ENCODE data around the gene KCNN2. TPM values are rescaled to one million over a fixed set of nuclear protein-coding genes. Genes with fewer than 3 reads are reported as not detected.

KCNN2 gene
- total RNA-seq, 1 experiment from 2014 or later = 0.27 TPM

DNA sequence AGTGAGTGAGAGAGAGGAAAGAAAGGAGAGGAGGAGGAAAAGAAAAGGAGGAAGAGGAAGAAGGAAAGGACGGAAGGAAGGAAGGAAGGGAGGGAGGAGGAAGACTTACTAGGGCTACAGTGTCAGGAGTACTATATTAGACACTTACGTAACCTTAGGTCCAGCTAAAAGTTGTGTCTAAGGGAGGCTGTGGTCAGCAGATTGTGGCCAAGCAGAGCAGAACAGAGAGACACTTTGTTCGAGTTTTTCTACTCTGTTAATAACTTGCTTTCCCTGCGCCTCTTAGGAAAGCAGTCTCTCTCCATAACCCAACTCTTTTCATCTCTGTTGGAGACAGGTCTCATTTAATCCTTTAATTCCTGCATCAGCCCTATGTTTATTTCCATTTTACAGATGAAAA is 138.9 kb downstream of the KCNN2 start:
- POLR2A ChIA-PET = no interaction called here
- H3K4me3 Mint-ChIP-seq (ENCODE audit: unreplicated experiment) = no peak overlapping the region
- TF ChIP-seq, protein P1, sequence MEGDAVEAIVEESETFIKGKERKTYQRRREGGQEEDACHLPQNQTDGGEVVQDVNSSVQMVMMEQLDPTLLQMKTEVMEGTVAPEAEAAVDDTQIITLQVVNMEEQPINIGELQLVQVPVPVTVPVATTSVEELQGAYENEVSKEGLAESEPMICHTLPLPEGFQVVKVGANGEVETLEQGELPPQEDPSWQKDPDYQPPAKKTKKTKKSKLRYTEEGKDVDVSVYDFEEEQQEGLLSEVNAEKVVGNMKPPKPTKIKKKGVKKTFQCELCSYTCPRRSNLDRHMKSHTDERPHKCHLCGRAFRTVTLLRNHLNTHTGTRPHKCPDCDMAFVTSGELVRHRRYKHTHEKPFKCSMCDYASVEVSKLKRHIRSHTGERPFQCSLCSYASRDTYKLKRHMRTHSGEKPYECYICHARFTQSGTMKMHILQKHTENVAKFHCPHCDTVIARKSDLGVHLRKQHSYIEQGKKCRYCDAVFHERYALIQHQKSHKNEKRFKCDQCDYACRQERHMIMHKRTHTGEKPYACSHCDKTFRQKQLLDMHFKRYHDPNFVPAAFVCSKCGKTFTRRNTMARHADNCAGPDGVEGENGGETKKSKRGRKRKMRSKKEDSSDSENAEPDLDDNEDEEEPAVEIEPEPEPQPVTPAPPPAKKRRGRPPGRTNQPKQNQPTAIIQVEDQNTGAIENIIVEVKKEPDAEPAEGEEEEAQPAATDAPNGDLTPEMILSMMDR (IDR thresholded peaks at IDR 0.05; ENCODE audit: insufficient read depth in 1 of 2, low read depth in 1 of 2, low read length in 1 of 2, severe bottlenecking in 1 of 2, unreplicated experiment in 1 of 2) = no peak
- no TSS peak for BruUV-seq (replicated peaks)
- H3K27me3 Mint-ChIP-seq (ENCODE audit: insufficient read depth, unreplicated experiment) = peaks cover 2% of the 10 kb centered on the region
- no peaks in the 10 kb centered on the region for H3K27me3 ChIP-seq (replicated peaks; ENCODE audit: control insufficient read depth, insufficient read depth, low read length)
- no peaks in the 10 kb centered on the region for H3K4me1 Mint-ChIP-seq (ENCODE audit: low read depth, unreplicated experiment)
- no peak overlapping the region for H3K27ac Mint-ChIP-seq (ENCODE audit: unreplicated experiment)
- H3K4me1 ChIP-seq = no peaks in the 10 kb centered on the region
- CTCF ChIA-PET = no interaction called here
- no peak overlapping the region for H3K4me3 ChIP-seq (ENCODE audit: low read depth, low read length)
- intact Hi-C loops (cut with micrococcal nuclease; ENCODE audit: unreplicated experiment) = no loop called here
- no peaks in the 10 kb centered on the region; the same call in 1 of the 2 replicates for H3K9me3 ChIP-seq
- H3K9me3 Mint-ChIP-seq (ENCODE audit: unreplicated experiment) = no peaks in the 10 kb centered on the region
- no peaks in the 10 kb centered on the region for H3K36me3 ChIP-seq (ENCODE audit: control insufficient read depth, insufficient read depth, low read length)
- no peak for DNase-seq
- no peaks in the 10 kb centered on the region for H3K36me3 Mint-ChIP-seq (ENCODE audit: insufficient read depth, unreplicated experiment)

DNA sequence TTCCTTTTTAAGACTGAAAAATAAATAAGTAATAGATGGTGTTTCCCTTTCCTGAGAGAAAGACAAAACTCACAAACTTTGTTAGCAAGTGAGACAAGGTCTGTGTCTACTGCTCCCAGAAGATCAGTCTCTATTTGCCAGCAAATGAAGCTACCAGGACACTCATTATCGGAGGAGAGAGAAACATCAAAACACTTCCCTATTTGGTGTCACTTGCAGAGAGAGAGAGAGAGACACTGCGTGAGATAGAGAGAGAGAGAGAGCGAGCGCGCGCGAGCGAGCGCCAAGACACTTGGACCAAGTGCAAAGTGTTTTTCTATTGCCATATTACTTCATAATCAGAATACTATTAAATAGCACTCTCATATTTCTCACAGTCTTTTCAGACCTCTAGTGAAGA is 142.7 kb downstream of the KCNN2 start:
- no peaks in the 10 kb centered on the region for H3K27me3 ChIP-seq (replicated peaks; ENCODE audit: control insufficient read depth, insufficient read depth, low read length)
- no TSS peak for BruUV-seq (replicated peaks)
- Mint-ChIP-seq H3K27ac (ENCODE audit: unreplicated experiment) (no peak overlapping the region), H3K4me3 (ENCODE audit: unreplicated experiment) (no peak overlapping the region), H3K36me3 (ENCODE audit: insufficient read depth, unreplicated experiment) (no peaks in the 10 kb centered on the region), H3K4me1 (ENCODE audit: low read depth, unreplicated experiment) (peaks cover 2% of the 10 kb centered on the region), H3K27me3 (ENCODE audit: insufficient read depth, unreplicated experiment) (peaks cover 2% of the 10 kb centered on the region), H3K9me3 (ENCODE audit: unreplicated experiment) (no peaks in the 10 kb centered on the region)
- H3K4me3 ChIP-seq (ENCODE audit: low read depth, low read length) = no peak overlapping the region
- DNase-seq = no peak
- ChIA-PET CTCF (no interaction called here), POLR2A (no interaction called here)
- no peaks in the 10 kb centered on the region; the same call in 1 of the 2 replicates for H3K9me3 ChIP-seq
- H3K4me1 ChIP-seq = peaks cover under 1% of the 10 kb centered on the region; the same call in 1 of the 2 replicates
- no peaks in the 10 kb centered on the region for H3K36me3 ChIP-seq (ENCODE audit: control insufficient read depth, insufficient read depth, low read length)
- intact Hi-C loops (cut with micrococcal nuclease; ENCODE audit: unreplicated experiment) = no loop called here
- TF ChIP-seq, protein P1 (IDR thresholded peaks at IDR 0.05; ENCODE audit: insufficient read depth in 1 of 2, low read depth in 1 of 2, low read length in 1 of 2, severe bottlenecking in 1 of 2, unreplicated experiment in 1 of 2) = no peak

GRCh38 chr5:114524221-114524620 is 162.4 kb downstream of the KCNN2 start:
- Mint-ChIP-seq H3K36me3 (ENCODE audit: insufficient read depth, unreplicated experiment) (no peaks in the 10 kb centered on the region), H3K4me3 (ENCODE audit: unreplicated experiment) (no peak overlapping the region), H3K4me1 (ENCODE audit: low read depth, unreplicated experiment) (peaks cover 5% of the 10 kb centered on the region), H3K27me3 (ENCODE audit: insufficient read depth, unreplicated experiment) (no peaks in the 10 kb centered on the region), H3K27ac (ENCODE audit: unreplicated experiment) (no peak overlapping the region), H3K9me3 (ENCODE audit: unreplicated experiment) (peaks cover 13% of the 10 kb centered on the region)
- H3K27me3 ChIP-seq (replicated peaks; ENCODE audit: control insufficient read depth, insufficient read depth, low read length) = no peaks in the 10 kb centered on the region
- ChIA-PET POLR2A (no interaction called here), CTCF (no interaction called here)
- 0 out of 2 replicates have a peak, but pooled peaks cover 12% of the 10 kb centered on the region for H3K9me3 ChIP-seq
- DNase-seq = no peak
- TF ChIP-seq, protein P1 (IDR thresholded peaks at IDR 0.05; ENCODE audit: insufficient read depth in 1 of 2, low read depth in 1 of 2, low read length in 1 of 2, severe bottlenecking in 1 of 2, unreplicated experiment in 1 of 2) = no peak
- H3K36me3 ChIP-seq (ENCODE audit: control insufficient read depth, insufficient read depth, low read length) = no peaks in the 10 kb centered on the region
- H3K4me1 ChIP-seq = peaks cover 5% of the 10 kb centered on the region
- H3K4me3 ChIP-seq (ENCODE audit: low read depth, low read length) = no peak overlapping the region
- intact Hi-C loops (cut with micrococcal nuclease; ENCODE audit: unreplicated experiment) = no loop called here
- BruUV-seq (replicated peaks) = no TSS peak

Data from Caco-2 (cell line).